IPS-15b (cell line): ENCODE results near the gene TAS2R14.

Source experiments
- H3K27me3 ChIP-seq: one replicate; pipeline ENCODE4 v1.6.1; 2013; ENCODE audit warnings: low read length; ENCODE audit not compliant: control insufficient read depth, insufficient read depth
- H3K36me3 ChIP-seq: one replicate; pipeline ENCODE4 v1.6.1; 2013; ENCODE audit warnings: low read length; ENCODE audit not compliant: control insufficient read depth, insufficient read depth
- H3K4me1 ChIP-seq: one replicate; pipeline ENCODE4 v1.6.1; 2013; ENCODE audit warnings: mild to moderate bottlenecking, low read length; ENCODE audit not compliant: control insufficient read depth, insufficient read depth
- H3K4me3 ChIP-seq: one replicate; pipeline ENCODE4 v1.5.1; 2013; ENCODE audit warnings: low read depth, low read length
- H3K9ac ChIP-seq: one replicate; pipeline ENCODE4 v1.6.1; 2013; ENCODE audit warnings: low read depth, mild to moderate bottlenecking, low read length
- H3K9me3 ChIP-seq: one replicate; pipeline ENCODE4 v1.6.1; 2013; ENCODE audit warnings: mild to moderate bottlenecking, low read length; ENCODE audit not compliant: control insufficient read depth, insufficient read depth

TAS2R14 gene

GRCh38 chr12:10901427-10901826 is 37.6 kb downstream of the TAS2R14 start:
- H3K27me3 ChIP-seq: no peaks in the 10 kb centered on the region
- no peak overlapping the region for H3K9ac ChIP-seq
- no peaks in the 10 kb centered on the region for H3K9me3 ChIP-seq
- H3K36me3 ChIP-seq: no peaks in the 10 kb centered on the region
- H3K4me1 ChIP-seq: no peaks in the 10 kb centered on the region
- H3K4me3 ChIP-seq: no peak overlapping the region

DNA sequence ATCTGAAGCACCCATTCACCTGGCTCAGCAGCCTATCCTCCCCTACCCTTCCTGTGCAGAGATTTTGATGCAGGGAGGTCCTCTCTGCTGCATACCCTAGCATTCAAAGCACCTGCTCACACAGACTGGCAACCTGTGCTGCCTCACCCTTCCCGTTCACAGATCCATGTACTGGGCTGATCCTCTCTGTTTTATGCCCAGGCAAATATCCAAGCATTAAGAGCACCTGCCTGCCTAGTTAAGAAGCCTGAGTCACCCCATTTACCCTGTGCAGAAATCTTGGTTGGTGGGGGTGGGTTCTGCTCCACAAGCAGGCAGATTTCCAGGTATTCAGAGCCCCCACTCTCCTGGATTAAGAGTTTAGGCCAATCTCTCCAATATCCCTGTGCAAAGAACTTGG is 38.1 kb downstream of the TAS2R14 start:
- H3K9me3 ChIP-seq: no peaks in the 10 kb centered on the region
- H3K9ac ChIP-seq: no peak overlapping the region
- no peaks in the 10 kb centered on the region for H3K27me3 ChIP-seq
- no peaks in the 10 kb centered on the region for H3K4me1 ChIP-seq
- H3K4me3 ChIP-seq: no peak overlapping the region
- H3K36me3 ChIP-seq: no peaks in the 10 kb centered on the region

- no peak overlapping the region for H3K9ac ChIP-seq
These were observed 38.5 kb downstream of the TAS2R14 start for GRCh38 chr12:10900530-10900929.

DNA sequence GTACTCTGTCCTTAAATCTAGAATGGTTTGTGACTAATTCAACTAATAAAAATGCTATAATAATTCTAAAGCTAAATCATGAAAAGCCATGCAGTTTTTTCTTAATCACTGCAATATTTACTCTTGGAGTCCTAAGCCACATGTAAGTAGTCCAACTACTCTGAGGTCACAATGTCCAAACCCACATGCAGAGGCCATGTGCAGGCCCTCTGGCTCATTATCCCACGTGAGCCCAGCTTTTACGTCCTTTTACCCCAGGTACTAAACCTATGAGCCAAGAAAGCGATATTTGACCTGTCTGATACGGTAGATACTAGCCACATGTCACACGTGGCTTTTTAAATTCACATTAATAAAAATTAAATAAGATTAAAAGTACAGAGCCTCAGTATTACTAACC is 42.2 kb downstream of the TAS2R14 start:
- no peaks in the 10 kb centered on the region for H3K9me3 ChIP-seq
- H3K27me3 ChIP-seq: no peaks in the 10 kb centered on the region
- no peak overlapping the region for H3K4me3 ChIP-seq
- H3K4me1 ChIP-seq: no peaks in the 10 kb centered on the region
- H3K36me3 ChIP-seq: no peaks in the 10 kb centered on the region
- H3K9ac ChIP-seq: no peak overlapping the region

More at GRCh38 chr12:10900530-10900929, 38.5 kb downstream of the TAS2R14 start:
- Histone ChIP-seq H3K4me1 (no peaks in the 10 kb centered on the region), H3K9me3 (no peaks in the 10 kb centered on the region), H3K36me3 (no peaks in the 10 kb centered on the region), H3K4me3 (no peak overlapping the region), H3K27me3 (no peaks in the 10 kb centered on the region)

DNA sequence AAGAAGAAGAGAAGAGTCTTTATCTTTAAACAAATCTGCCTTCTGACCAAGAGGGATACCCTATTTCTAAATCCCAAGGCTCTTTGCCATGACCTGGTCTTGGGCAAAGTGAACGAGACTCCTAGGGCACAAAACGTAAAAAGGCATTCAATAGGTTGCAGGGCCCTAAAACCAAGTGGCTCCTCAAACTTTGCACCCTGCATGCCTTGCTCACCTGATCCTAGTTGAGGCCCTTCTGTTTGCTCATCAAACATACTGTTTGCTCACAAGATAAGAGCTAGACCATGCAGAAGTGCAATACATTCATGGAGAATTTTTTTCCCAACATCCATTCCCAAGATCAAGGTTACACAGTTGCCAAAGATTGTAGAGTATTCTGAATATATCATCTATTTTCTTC is 47.1 kb downstream of the TAS2R14 start:
- no peak overlapping the region for H3K4me3 ChIP-seq
- no peak overlapping the region for H3K9ac ChIP-seq
- no peaks in the 10 kb centered on the region for H3K9me3 ChIP-seq
- no peaks in the 10 kb centered on the region for H3K36me3 ChIP-seq
- H3K4me1 ChIP-seq: no peaks in the 10 kb centered on the region
- H3K27me3 ChIP-seq: no peaks in the 10 kb centered on the region

- H3K9me3 ChIP-seq: no peaks in the 10 kb centered on the region
- no peaks in the 10 kb centered on the region for H3K36me3 ChIP-seq
- H3K9ac ChIP-seq: no peak overlapping the region
- H3K4me3 ChIP-seq: no peak overlapping the region
- no peaks in the 10 kb centered on the region for H3K4me1 ChIP-seq
- H3K27me3 ChIP-seq: no peaks in the 10 kb centered on the region
These were observed 49.8 kb downstream of the TAS2R14 start for GRCh38 chr12:10889226-10889625.
